Neural cell (in vitro differentiated cells): Measurements from ENCODE around the gene B4GALT1. TPM values are rescaled to one million over a fixed set of nuclear protein-coding genes. Genes with fewer than 3 reads are reported as not detected.

ENCODE experiments used
- H2AFZ ChIP-seq: fragments of 200-600, 300-800 bp; sonication (generic), shearing (Covaris generic); 2 replicates; pipeline ENCODE4 v1.6.0; 2014; ENCODE audit warnings: low read depth, mild to moderate bottlenecking, antibody characterized with exemption, low read length, moderate library complexity
- H3F3A ChIP-seq: fragments of 200-600 bp; shearing (Covaris generic); 2 replicates; pipeline ENCODE4 v1.6.1; 2016; ENCODE audit warnings: mild to moderate bottlenecking, moderate library complexity, mixed read lengths, antibody characterized with exemption, low read length; ENCODE audit not compliant: insufficient read depth, poor library complexity, severe bottlenecking
- H3K27ac ChIP-seq: fragments of 200-600, 300-800 bp; sonication (generic), shearing (Covaris generic); 2 replicates; pipeline ENCODE4 v1.5.1; 2014; ENCODE audit warnings: mild to moderate bottlenecking, low read length, moderate library complexity
- H3K27me3 ChIP-seq: fragments of 300-800, 200-600 bp; sonication (generic), shearing (Covaris generic); 2 replicates; pipeline ENCODE4 v1.6.0; 2014; ENCODE audit warnings: mild to moderate bottlenecking, low read depth, low read length, moderate library complexity; ENCODE audit not compliant: insufficient read depth
- H3K36me3 ChIP-seq: fragments of 300-800, 200-600 bp; sonication (generic), shearing (Covaris generic); 2 replicates; pipeline ENCODE4 v1.5.1; 2014; ENCODE audit warnings: mild to moderate bottlenecking, antibody characterized with exemption, low read length, moderate library complexity; ENCODE audit not compliant: insufficient read depth
- H3K4me2 ChIP-seq: fragments of 300-800, 200-600 bp; sonication (generic), shearing (Covaris generic); 2 replicates; pipeline ENCODE4 v1.6.0; 2014; ENCODE audit warnings: mild to moderate bottlenecking, low read length
- H3K4me3 ChIP-seq: fragments of 300-800, 200-600 bp; sonication (generic), shearing (Covaris generic); 2 replicates; pipeline ENCODE4 v1.5.1; 2014; ENCODE audit warnings: mild to moderate bottlenecking, low read length, moderate library complexity
- H3K79me2 ChIP-seq: fragments of 200-600 bp; shearing (Covaris generic); replicated peaks from 2 replicates; pipeline ENCODE4 v1.6.0; 2014; ENCODE audit warnings: mild to moderate bottlenecking, low read length, moderate library complexity; ENCODE audit not compliant: insufficient read depth
- H3K9ac ChIP-seq: fragments of 300-800, 200-600 bp; sonication (generic), shearing (Covaris generic); 2 replicates; pipeline ENCODE4 v1.6.1; 2016; ENCODE audit warnings: mild to moderate bottlenecking, low read length, mixed read lengths
- H3K9me2 ChIP-seq: fragments of 200-600 bp; shearing (Covaris generic); 2 replicates; pipeline ENCODE4 v1.6.1; 2016; ENCODE audit warnings: mild to moderate bottlenecking, low read length, mixed read lengths; ENCODE audit not compliant: insufficient read depth
- H3K9me3 ChIP-seq: fragments of 200-600, 300-800 bp; sonication (generic), shearing (Covaris generic); 2 replicates; pipeline ENCODE4 v1.6.1; 2016; ENCODE audit warnings: mild to moderate bottlenecking, mixed run types, low read length, moderate library complexity, mixed read lengths
- H4K20me1 ChIP-seq: fragments of 200-600 bp; shearing (Covaris generic); 2 replicates; pipeline ENCODE4 v1.6.1; 2016; ENCODE audit warnings: mild to moderate bottlenecking, mixed run types; ENCODE audit not compliant: insufficient read depth
- CTCF ChIP-seq: fragments of 450-650 bp; IDR thresholded peaks from 2 replicates; pipeline ENCODE4 v1.5.1; 2014; ENCODE audit warnings: antibody characterized with exemption, mild to moderate bottlenecking, moderate library complexity; ENCODE audit not compliant: poor library complexity, severe bottlenecking
- EP300 ChIP-seq: fragments of 450-650 bp; conservative IDR thresholded peaks from 2 replicates; pipeline ENCODE4 v1.6.1; 2014; ENCODE audit warnings: antibody characterized with exemption, mild to moderate bottlenecking, moderate library complexity; ENCODE audit not compliant: poor library complexity, severe bottlenecking
- EZH2 ChIP-seq: fragments of 200-600, 300-800 bp; shearing (Covaris generic), sonication (generic); IDR thresholded peaks from 2 replicates; pipeline ENCODE4 v1.6.1; 2014; ENCODE audit warnings: antibody characterized with exemption, low read length, borderline replicate concordance, mild to moderate bottlenecking; ENCODE audit not compliant: insufficient read depth, poor library complexity, severe bottlenecking
- MXI1 ChIP-seq: fragments of 450-650 bp; conservative IDR thresholded peaks from 2 replicates; pipeline ENCODE4 v1.6.1; 2014; ENCODE audit warnings: antibody characterized with exemption, mild to moderate bottlenecking; ENCODE audit not compliant: poor library complexity, severe bottlenecking
- POLR2AphosphoS5 ChIP-seq: IDR thresholded peaks from 2 replicates; pipeline ENCODE4 v1.6.1; 2012
- RAD21 ChIP-seq: fragments of 450-650 bp; conservative IDR thresholded peaks from 2 replicates; pipeline ENCODE4 v1.6.1; 2014; ENCODE audit warnings: antibody characterized with exemption, mild to moderate bottlenecking, moderate library complexity
- REST ChIP-seq: IDR thresholded peaks from 2 replicates; pipeline ENCODE4 v1.6.1; 2012; ENCODE audit warnings: borderline replicate concordance
- SMC3 ChIP-seq: fragments of 450-650 bp; conservative IDR thresholded peaks from 2 replicates; pipeline ENCODE4 v1.6.1; 2014; ENCODE audit warnings: antibody characterized with exemption, mild to moderate bottlenecking, moderate library complexity; ENCODE audit not compliant: poor library complexity
- TAF1 ChIP-seq: IDR thresholded peaks from 2 replicates; pipeline ENCODE4 v1.6.1; 2012; ENCODE audit warnings: low read depth
- polyA plus RNA-seq: library from polyadenylated mRNA; depleted of rRNA; stranded (reverse); fragments of >200 nt; gene quantifications from 2 replicates; pipeline ENCODE4 v1.2.3, GENCODE V29; 2014

Gene B4GALT1
- polyA plus RNA-seq, 1 donor from 2014 or later: 0.41 TPM

- H3K4me3 ChIP-seq: no peak overlapping the region
- no peak overlapping the region for H2AFZ ChIP-seq
- no peaks in the 10 kb centered on the region for H3K9me3 ChIP-seq
- TF ChIP-seq EP300 (no peak), EZH2 (no peak), TAF1 (no peak), RAD21 (no peak), CTCF (no peak), MXI1 (no peak), POLR2AphosphoS5 (no peak), REST (no peak), SMC3 (no peak)
- H4K20me1 ChIP-seq: no peaks in the 10 kb centered on the region
- no peaks in the 10 kb centered on the region for H3K36me3 ChIP-seq
- H3F3A ChIP-seq: no peaks in the 10 kb centered on the region
- no peaks in the 10 kb centered on the region for H3K79me2 ChIP-seq
- H3K9me2 ChIP-seq: no peaks in the 10 kb centered on the region
- no peak overlapping the region for H3K27ac ChIP-seq
- no peak overlapping the region for H3K4me2 ChIP-seq
- no peaks in the 10 kb centered on the region for H3K27me3 ChIP-seq
- no peak overlapping the region for H3K9ac ChIP-seq
Observed at GRCh38 chr9:33103501-33104281, 63.4 kb downstream of the B4GALT1 start.

GRCh38 chr9:33102551-33103210 lies 64.5 kb downstream of the B4GALT1 start:
- TF ChIP-seq MXI1 (no peak), RAD21 (no peak), POLR2AphosphoS5 (no peak), REST (no peak), EZH2 (no peak), EP300 (no peak), CTCF (no peak), SMC3 (no peak), TAF1 (no peak)
- no peak overlapping the region for H3K9ac ChIP-seq
- H3K9me3 ChIP-seq: no peaks in the 10 kb centered on the region
- no peaks in the 10 kb centered on the region for H3F3A ChIP-seq
- H3K4me3 ChIP-seq: no peak overlapping the region
- no peak overlapping the region for H3K27ac ChIP-seq
- no peaks in the 10 kb centered on the region for H3K9me2 ChIP-seq
- H3K36me3 ChIP-seq: no peaks in the 10 kb centered on the region
- no peaks in the 10 kb centered on the region for H4K20me1 ChIP-seq
- H2AFZ ChIP-seq: no peak overlapping the region
- no peak overlapping the region for H3K4me2 ChIP-seq
- H3K27me3 ChIP-seq: no peaks in the 10 kb centered on the region
- H3K79me2 ChIP-seq: no peaks in the 10 kb centered on the region
